K562 (cell line): ENCODE data around the gene DNAJC25. TPM values are rescaled to one million over a fixed set of nuclear protein-coding genes. Genes with fewer than 3 reads are reported as not detected.

Experiments
- ARID3B ChIP-seq: fragments of 250-450 bp; sonication (Bioruptor Pico); IDR thresholded peaks from 2 replicates; pipeline ENCODE4 v1.4.0; 2020; ENCODE audit warnings: borderline replicate concordance
- BRD4 ChIP-seq: fragments of 200-600 bp; sonication (generic); IDR thresholded peaks from 2 replicates; pipeline ENCODE4 v1.6.1; 2017; ENCODE audit warnings: inconsistent platforms
- CBFA2T3 ChIP-seq: fragments of 450-650 bp; IDR thresholded peaks from 2 replicates; pipeline ENCODE4 v1.6.1; 2017
- CXXC5 ChIP-seq: fragments of 250-450 bp; sonication (Bioruptor Pico); IDR thresholded peaks from 2 replicates; pipeline ENCODE4 v1.8.0; 2022; ENCODE audit warnings: inconsistent platforms, mild to moderate bottlenecking, moderate library complexity
- FOXJ3 ChIP-seq: sonication (generic); formaldehyde crosslinking; IDR thresholded peaks from 2 replicates; pipeline ENCODE4 v1.4.0; 2020; ENCODE audit warnings: mild to moderate bottlenecking, missing genetic modification reagents
- GATAD2A ChIP-seq: fragments of 450-650 bp; IDR thresholded peaks from 2 replicates; pipeline ENCODE4 v1.6.1; 2017
- KDM1A ChIP-seq, 2 experiments: fragments of 450-650 bp; IDR thresholded peaks; 2 replicates each; pipeline ENCODE4 v1.6.1; 2016; ENCODE audit warnings: mild to moderate bottlenecking in 2 of 2
- MAFF ChIP-seq: IDR thresholded peaks from 2 replicates; pipeline ENCODE4 v1.6.1; 2012; ENCODE audit warnings: low read length, improper control_type of control experiment
- MTA1 ChIP-seq: fragments of 450-650 bp; IDR thresholded peaks from 2 replicates; pipeline ENCODE4 v1.6.1; 2017; ENCODE audit warnings: borderline replicate concordance
- MTA3 ChIP-seq: fragments of 450-650 bp; formaldehyde crosslinking; IDR thresholded peaks from 2 replicates; pipeline ENCODE4 v1.6.1; 2017; ENCODE audit warnings: mild to moderate bottlenecking, borderline replicate concordance
- MYBL2 ChIP-seq, 2 experiments: fragments of 450-650 bp in 1 of 2; sonication (generic) in 1 of 2; formaldehyde crosslinking in 1 of 2; IDR thresholded peaks; 2 replicates each; pipeline versions ENCODE4 v1.6.1 to v1.8.1; 2017 to 2022; ENCODE audit warnings: borderline replicate concordance in 1 of 2, inconsistent platforms in 1 of 2, low read depth in 1 of 2, mild to moderate bottlenecking in 1 of 2, missing genetic modification reagents in 1 of 2, moderate library complexity in 1 of 2
- NR4A1 ChIP-seq, 2 experiments: fragments of 250-450 bp in 1 of 2; fragments of 450-650 bp in 1 of 2; sonication (Bioruptor Pico) in 1 of 2; IDR thresholded peaks; 2 replicates each; pipeline versions ENCODE4 v1.4.0 to v1.6.1; 2016 to 2020; ENCODE audit warnings: mild to moderate bottlenecking in 2 of 2, missing compliant biosample characterization in 1 of 2, missing genetic modification characterization in 1 of 2, moderate library complexity in 1 of 2
- NRF1 ChIP-seq, 2 experiments: fragments of 450-650 bp; IDR thresholded peaks in 1 of 2; conservative IDR thresholded peaks in 1 of 2; 2 replicates each; pipeline ENCODE4 v1.6.1; 2014; ENCODE audit warnings: mild to moderate bottlenecking in 2 of 2
- OTX1 ChIP-seq: fragments of 450-650 bp; formaldehyde crosslinking; IDR thresholded peaks from 2 replicates; pipeline ENCODE4 v1.4.0; 2022; ENCODE audit warnings: mild to moderate bottlenecking
- RNF2 ChIP-seq: sonication (generic); IDR thresholded peaks from 2 replicates; pipeline ENCODE4 v1.6.1; 2016
- SP2 ChIP-seq: IDR thresholded peaks from 2 replicates; pipeline ENCODE4 v1.6.1; 2011; ENCODE audit warnings: mild to moderate bottlenecking, low read depth, low read length, moderate library complexity; ENCODE audit not compliant: poor library complexity, severe bottlenecking; ENCODE audit errors: extremely low read depth
- XRCC5 ChIP-seq: fragments of 200-400 bp; formaldehyde crosslinking; IDR thresholded peaks from 2 replicates; pipeline ENCODE4 v1.6.1; 2017; ENCODE audit warnings: low read depth, mild to moderate bottlenecking, low read length
- ZBTB9 ChIP-seq: fragments of 450-650 bp; formaldehyde crosslinking; IDR thresholded peaks from 2 replicates; pipeline ENCODE4 v1.4.0; 2020; ENCODE audit warnings: mild to moderate bottlenecking, moderate library complexity
- ZNF124 ChIP-seq: sonication (generic); formaldehyde crosslinking; IDR thresholded peaks from 2 replicates; pipeline ENCODE4 v1.8.1; 2022; ENCODE audit warnings: missing genetic modification reagents
- ZNF143 ChIP-seq: sonication (generic); formaldehyde crosslinking; IDR thresholded peaks from 2 replicates; pipeline ENCODE4 v1.9.0; 2022; ENCODE audit warnings: mild to moderate bottlenecking, missing genetic modification reagents
- ZNF311 ChIP-seq: fragments of 250-450 bp; sonication (Bioruptor Pico); IDR thresholded peaks from 2 replicates; pipeline ENCODE4 v1.4.0; 2020; ENCODE audit warnings: mild to moderate bottlenecking, moderate library complexity
- ZNF584 ChIP-seq: fragments of 200-800 bp; sonication (Bioruptor generic); IDR thresholded peaks from 2 replicates; pipeline ENCODE4 v1.6.1; 2016; ENCODE audit warnings: low read depth, mild to moderate bottlenecking, missing genetic modification characterization, missing compliant biosample characterization
- polyA plus RNA-seq, 8 experiments: library from polyadenylated mRNA; depleted of rRNA in 4 of 8; stranded (reverse) in 5 of 8; unstranded in 3 of 8; fragments of >200 nt; fragmentation: Nextera tagmentation in 2 of 8; fragmentation: Illumina TruSeq in 1 of 8; extraction: Ambion mirVana in 2 of 8; extraction: Trizol in 1 of 8; gene quantifications; 2 replicates each; pipeline versions ENCODE4 v1.2.1 to v1.2.3, GENCODE V29; 2011 to 2014; ENCODE audit warnings: inconsistent platforms in 1 of 8, missing spikeins in 1 of 8
- total RNA-seq, 7 experiments: library from RNA; depleted of rRNA in 6 of 7; stranded (reverse); fragments of >200 nt in 6 of 7; fragmentation: Illumina TruSeq in 2 of 7; extraction: Trizol in 2 of 7; gene quantifications; 2 replicates each; pipeline versions ENCODE4 v1.2.1 to v1.2.3, GENCODE V29; 2011 to 2021; ENCODE audit warnings: low replicate concordance in 1 of 7
- TF ChIP-seq, protein P1 (sequence below): sonication (generic); IDR thresholded peaks from 2 replicates; pipeline ENCODE4 v1.6.1; 2016
- TF ChIP-seq, protein P2 (sequence below): sonication (generic); formaldehyde crosslinking; IDR thresholded peaks from 2 replicates; pipeline ENCODE4 v1.5.0; 2020; ENCODE audit warnings: missing genetic modification reagents

DNAJC25 gene
- total and polyA plus RNA-seq, 9 of the 15 experiments (the other 6 are each of a cell fraction or from before 2014, with no cell fraction given), result 3.7 to 11.2 (median 7.1) TPM

GRCh38 chr9:111601237-111602018, 29.7 kb upstream of the DNAJC25 start (continued):
- TF ChIP-seq SP2, result no peak
- TF ChIP-seq ARID3B (CRISPR knock-in tag), result no peak
- TF ChIP-seq ZNF143 (CRISPR knock-in tag), result no peak
- TF ChIP-seq ZBTB9 (CRISPR knock-in tag), result no peak
- no peak for TF ChIP-seq BRD4
- TF ChIP-seq XRCC5, result no peak
- no peak for TF ChIP-seq MYBL2 (IDR thresholded peaks at IDR 0.05; ENCODE audit: low read depth)
- no peak for TF ChIP-seq MYBL2 (CRISPR knock-in tag; IDR thresholded peaks at IDR 0.05; ENCODE audit: borderline replicate concordance)
- TF ChIP-seq, protein P1, sequence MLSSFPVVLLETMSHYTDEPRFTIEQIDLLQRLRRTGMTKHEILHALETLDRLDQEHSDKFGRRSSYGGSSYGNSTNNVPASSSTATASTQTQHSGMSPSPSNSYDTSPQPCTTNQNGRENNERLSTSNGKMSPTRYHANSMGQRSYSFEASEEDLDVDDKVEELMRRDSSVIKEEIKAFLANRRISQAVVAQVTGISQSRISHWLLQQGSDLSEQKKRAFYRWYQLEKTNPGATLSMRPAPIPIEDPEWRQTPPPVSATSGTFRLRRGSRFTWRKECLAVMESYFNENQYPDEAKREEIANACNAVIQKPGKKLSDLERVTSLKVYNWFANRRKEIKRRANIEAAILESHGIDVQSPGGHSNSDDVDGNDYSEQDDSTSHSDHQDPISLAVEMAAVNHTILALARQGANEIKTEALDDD, result peak; percentile 63; the same call in 1 of the 2 replicates
- peak; percentile 62 for TF ChIP-seq CBFA2T3
- no peak for TF ChIP-seq GATAD2A
- no peak for TF ChIP-seq MTA1
- TF ChIP-seq KDM1A (IDR thresholded peaks at IDR 0.05), result peak; percentile 99
- no peak for TF ChIP-seq CXXC5
- no peak for TF ChIP-seq MTA3
- TF ChIP-seq, protein P2, sequence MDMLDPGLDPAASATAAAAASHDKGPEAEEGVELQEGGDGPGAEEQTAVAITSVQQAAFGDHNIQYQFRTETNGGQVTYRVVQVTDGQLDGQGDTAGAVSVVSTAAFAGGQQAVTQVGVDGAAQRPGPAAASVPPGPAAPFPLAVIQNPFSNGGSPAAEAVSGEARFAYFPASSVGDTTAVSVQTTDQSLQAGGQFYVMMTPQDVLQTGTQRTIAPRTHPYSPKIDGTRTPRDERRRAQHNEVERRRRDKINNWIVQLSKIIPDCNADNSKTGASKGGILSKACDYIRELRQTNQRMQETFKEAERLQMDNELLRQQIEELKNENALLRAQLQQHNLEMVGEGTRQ (CRISPR knock-in tag), result no peak
- no peak for TF ChIP-seq FOXJ3 (CRISPR knock-in tag)
- no peak for TF ChIP-seq RNF2
- TF ChIP-seq ZNF584 (CRISPR knock-in tag), result no peak
- TF ChIP-seq NR4A1 (CRISPR knock-in tag; IDR thresholded peaks at IDR 0.05), result no peak
- no peak for TF ChIP-seq NR4A1 (tag; IDR thresholded peaks at IDR 0.05)
- no peak for TF ChIP-seq ZNF124 (CRISPR knock-in tag)
- TF ChIP-seq OTX1 (CRISPR knock-in tag), result no peak
- peak; percentile 79 for TF ChIP-seq MAFF
- no peak for TF ChIP-seq ZNF311
- no peak for TF ChIP-seq NRF1 (conservative IDR thresholded peaks at IDR 0.05 in 1 of 2, IDR thresholded peaks at IDR 0.05 in 1 of 2)
